Activated CD4-positive, alpha-beta T cell treated with anti-CD3 and anti-CD28 coated beads, Interleukin-2, amount 50 U/mL, for 24 hours (primary cell): ENCODE data around the gene RADIL.

Source experiments
- DNase-seq, 2 donors: peaks; one replicate each; pipeline ENCODE4 v3.0.0-alpha.2; 2020; ENCODE audit warnings: low read depth in 1 of 2, low spot score in 1 of 2

Gene RADIL

DNA sequence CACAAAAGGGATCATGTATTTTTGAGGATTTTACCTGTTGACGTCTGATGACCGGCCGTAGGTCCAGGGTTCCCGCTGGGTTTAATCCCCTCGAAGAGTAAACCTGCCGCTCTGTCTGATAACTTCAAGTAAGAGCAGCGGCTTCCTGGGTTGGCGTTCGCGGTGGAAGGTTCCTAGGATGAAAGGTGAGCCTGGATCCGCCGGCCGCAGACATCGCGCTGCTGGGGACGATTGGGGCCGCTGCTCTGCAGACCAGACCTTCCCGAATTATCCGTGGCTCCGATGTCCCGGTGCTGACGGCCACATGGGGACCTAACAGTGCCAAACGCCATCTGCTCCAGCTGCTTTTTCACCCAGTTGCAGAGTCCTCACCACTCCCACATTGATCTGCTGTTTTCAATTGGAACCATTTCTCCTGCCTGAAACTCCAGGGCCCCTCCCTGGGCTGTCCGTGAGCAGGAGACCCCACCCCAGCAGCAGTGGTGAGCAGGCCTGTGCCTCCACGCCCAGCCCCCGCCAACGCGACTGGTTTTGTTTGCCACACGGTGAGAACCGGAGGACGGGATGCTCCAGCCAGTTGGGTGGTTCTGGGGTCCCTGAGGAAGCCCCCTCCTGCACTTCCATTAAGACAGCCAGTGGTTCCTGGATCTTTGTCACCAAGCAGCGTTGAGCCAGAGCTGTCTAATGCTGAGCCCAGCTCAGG is 120.3 kb downstream of the RADIL start:
- DNase-seq: no peak

DNA sequence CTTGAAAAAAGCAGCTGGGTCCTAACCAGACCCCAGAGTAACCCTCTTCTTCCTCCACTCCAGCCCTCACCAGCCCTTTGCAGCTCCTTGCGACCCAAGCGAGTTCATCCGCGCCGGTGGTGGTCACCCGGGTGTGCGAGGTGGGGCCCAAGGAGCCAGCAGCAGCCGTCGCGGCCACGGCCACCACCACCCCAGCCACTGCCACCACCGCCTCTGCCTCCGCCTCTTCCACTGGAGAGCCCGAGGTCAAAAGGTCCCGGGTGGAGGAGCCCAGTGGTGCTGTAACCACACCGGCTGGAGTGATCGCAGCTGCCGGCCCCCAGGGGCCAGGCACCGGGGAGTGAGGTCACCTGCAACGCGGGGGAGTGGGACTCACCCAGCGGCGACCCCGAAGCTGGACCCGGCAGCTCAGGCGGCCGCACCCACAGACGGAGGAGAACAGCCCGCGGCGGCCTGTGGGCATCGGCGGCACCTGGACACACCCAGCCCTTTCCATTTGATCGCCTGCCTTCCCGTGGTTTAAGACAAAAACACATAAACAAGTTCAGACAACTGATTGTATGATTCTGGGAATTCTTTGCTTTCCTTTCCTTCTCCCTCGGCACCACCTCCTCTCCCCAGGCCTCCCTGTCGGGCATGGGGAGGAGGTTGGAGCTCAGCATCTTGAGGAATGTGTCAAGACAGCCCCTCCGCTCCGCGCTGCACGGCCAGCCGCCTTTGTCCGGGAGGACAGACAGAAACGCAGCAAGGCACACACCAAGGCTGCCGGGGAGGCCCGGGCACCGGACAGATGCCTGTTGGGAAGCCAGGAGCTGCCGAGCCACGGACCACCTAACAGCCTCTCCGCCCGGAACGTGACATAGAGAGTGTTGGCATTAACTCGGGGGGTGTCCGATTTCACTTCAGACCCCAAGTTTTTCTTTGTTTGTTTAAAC is 121.1 kb downstream of the RADIL start:
- no peak for DNase-seq

DNA sequence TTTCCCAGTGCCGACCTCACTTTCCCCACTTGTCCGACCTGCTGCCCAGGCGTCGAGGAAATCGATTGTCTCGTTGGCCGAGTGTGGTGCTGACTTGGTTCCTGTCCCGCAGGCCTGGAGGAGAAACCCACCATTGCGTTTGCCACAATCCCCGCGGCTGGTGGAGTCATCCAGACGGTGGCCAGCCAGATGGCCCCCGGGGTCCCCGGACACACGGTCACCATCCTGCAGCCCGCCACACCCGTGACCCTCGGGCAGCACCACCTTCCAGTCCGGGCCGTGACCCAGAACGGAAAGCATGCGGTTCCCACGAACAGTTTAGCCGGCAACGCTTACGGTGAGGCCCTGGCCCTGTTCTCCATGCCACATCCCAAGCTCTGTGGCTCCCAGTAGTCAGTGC is 122.6 kb downstream of the RADIL start:
- DNase-seq: no peak

DNA sequence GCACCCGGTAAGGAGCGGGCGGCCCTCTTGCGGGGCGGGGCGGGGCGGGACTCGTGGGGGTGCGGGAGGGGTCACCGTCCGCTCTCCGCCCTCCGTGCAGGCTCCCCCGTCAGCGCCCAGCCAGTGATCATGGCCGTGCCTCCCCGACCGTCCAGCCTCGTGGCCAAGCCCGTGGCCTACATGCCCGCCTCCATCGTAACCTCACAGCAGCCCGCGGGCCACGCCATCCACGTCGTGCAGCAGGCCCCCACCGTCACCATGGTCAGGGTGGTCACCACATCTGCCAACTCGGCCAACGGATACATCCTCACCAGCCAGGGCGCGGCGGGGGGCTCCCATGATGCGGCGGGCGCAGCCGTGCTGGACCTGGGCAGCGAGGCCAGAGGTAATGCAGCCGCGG is 124.3 kb downstream of the RADIL start:
- no peak for DNase-seq

DNA sequence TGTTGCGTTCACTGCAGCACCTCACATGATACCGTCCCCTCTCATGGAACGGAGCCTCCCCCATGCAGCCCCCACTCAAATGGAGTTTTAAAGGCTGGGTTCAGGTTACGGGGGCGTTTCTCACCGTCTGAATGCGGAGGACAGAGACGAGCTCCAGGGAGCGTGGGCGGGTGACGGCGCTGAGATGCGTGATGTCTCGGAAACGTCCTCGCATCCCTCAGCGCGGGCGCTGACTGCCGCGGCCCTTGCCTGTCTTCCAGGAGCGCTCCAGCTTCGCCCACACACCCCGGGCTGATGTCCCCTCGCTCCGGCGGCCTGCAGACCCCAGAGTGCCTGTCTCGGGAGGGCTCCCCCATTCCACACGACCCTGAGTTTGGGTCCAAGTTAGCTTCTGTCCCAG is 124.7 kb downstream of the RADIL start:
- no peak for DNase-seq

DNA sequence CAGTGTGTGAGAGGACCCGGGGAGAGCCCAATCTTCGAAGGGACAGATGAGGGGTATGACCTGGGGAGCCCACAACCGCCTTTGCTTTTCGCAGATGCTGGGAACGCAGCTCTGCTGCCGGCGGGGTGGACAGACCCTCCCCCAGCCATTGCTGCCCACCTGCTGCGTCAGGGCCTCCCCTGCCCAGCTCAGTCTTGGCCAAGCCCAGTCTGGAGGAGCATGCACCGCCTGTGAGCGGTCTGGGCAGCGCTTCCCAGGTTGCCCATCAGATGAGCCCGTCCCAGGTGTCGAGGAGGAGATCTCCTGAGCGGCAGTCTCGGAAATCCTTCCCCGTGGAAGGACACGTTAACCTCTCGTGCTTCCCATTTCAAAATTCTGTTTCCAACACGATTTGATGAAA is 125.4 kb downstream of the RADIL start:
- no peak for DNase-seq

DNA sequence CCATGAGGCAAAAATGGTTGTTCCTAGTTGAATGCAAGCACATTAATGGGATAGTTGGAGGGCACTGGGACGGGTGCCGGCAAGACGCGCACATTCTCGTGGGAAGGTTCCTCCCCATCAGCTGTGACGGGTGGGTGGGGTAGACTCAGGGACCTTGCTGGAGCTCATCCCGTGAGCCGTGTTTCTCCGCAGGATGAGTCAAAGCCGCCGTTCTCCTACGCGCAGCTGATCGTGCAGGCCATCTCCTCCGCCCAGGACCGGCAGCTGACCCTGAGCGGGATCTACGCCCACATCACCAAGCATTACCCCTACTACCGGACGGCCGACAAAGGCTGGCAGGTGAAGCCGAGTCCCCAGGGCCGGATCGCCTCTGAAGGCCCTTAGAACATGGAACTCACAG is 128.5 kb downstream of the RADIL start:
- DNase-seq: no peak

DNA sequence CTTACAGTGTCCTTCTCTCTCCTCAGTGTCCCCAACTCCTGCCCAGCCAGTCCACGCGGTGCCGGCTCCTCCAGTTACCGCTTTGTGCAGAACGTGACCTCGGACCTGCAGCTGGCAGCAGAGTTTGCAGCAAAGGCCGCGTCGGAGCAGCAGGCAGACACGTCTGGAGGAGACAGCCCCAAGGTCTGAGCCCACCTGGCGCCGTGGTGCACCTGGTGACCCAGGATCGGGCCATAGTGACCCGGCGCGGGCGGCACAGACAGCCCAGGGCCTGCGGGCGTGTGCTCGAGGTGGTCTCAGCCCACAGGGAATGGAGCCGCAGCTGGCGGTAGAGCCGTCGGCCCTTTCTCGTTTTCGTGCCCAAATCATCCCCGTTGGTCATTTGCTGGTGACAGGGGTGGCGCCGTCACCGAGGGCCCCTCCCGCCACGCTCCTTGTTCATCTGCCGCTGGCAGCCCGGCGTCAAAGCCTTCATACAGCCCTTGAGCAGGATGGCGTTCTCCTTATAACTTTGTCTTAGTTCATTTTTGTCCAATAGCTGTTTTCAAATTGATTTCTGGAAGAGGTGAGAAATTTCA is 129.0 kb downstream of the RADIL start:
- DNase-seq: no peak

DNA sequence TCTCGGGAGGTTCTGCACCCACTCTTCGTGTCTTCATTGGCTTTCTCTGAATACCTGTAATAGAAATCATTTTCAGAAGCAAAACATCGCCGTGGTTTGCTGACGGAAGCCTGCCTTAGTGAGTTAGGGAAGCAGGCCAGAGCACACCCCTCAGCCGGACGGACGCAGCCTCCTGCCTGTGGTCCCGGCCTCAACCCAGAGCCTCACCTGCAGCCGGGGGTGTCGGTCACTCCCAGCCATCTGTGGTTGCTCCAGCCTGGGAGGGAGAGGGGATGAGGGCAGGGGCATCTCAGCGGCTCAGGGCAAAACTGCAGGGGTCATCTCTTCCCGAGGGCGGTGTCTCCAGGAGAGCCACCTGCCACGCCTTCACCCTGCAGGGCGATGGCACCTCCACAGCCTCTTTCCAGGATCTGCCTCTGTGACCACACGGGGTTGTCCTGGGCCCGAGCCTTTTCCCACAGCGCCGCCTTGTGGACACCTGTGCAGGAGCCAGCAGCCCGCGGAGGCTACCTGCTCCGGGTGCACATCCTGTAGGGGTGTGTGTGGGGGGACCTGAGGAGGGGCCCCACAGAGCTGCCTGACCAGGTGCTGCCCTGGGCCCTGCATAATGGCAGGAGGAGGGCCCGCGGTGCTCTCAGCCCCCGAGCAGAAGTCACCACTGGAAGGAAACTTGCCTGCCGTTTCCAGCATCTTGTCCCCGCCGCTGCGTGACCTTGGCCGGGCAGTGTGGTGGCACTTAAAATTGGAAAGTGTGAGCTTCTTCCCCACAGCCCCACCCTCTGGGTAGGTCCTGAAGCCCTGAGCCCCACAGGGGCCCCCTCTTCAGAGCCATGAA is 129.7 kb downstream of the RADIL start:
- DNase-seq: peak; percentile 70 to 77

DNA sequence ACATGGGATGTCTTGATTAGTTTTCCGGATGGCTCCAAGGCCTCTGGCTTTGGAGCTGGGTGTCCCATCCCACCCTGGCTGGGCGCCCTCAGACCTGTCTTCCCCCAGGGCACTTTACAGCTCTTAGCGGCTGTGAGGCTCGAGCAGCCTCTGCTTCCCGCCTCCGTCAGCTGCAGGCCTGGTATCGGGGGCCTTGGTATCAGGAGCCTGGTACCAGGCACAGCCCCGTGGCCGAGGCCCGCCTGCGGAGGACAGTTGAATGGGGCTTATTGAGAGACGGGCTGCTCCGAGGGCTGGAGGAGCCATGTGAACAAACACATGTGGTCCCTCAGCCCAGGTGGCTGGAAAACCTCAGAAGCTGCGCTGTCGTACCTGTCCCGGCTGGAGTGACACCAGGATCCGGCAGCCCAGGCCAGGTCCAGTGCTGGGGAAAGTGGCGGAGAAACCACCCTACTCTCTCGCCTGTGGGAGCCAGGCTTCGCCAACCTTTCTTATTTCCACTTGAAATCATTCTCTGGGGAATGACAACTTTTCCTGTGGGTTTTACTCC is 132.0 kb downstream of the RADIL start:
- no peak for DNase-seq

DNA sequence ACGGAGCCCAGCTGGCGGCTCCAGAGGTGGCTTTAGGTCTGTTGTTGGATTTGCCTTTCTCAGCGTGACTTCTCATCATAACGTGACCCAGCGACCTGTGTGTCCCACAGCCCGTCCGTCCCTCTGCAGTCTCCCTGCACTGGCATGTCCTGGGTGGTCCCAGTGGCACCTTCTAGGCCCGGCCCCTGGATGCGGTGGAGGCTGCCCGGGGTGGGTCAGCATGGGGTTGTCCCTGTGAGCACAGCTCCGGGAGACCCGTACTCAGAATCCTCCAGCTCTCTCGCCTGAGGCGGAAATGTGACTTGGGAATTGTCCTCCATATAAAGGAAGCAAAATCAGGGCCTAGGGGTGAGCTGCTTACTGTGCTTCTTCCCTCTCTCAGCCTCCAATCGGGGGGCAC is 133.7 kb downstream of the RADIL start:
- no peak for DNase-seq

DNA sequence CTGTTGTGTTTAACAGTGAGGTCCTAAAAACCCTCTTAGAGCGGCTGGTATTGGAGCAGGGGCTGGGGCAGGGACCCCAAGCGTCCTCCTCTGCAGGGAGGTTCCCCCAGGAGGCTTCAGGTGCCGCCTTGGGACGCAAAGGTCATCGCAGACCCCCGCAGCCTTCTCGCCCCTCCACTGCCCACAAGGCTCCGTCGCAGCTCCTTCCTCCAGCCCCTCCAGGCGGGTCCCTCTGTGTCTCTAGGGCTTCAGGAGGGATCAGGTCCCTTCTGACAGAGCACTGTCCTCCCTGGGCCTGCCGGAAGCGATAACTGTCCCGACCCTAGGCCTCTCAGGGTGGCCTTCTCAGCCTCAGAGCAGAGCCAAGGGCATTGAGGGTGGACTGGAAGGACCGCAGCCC is 134.2 kb downstream of the RADIL start:
- DNase-seq: no peak
